Transverse colon (tissue), 4 donors: ENCODE results near the gene RGL4. TPM values are rescaled to one million over a fixed set of nuclear protein-coding genes. Genes with fewer than 3 reads are reported as not detected.

Experiments used
- DNase-seq: peaks from one replicate; pipeline ENCODE4 v3.0.0-alpha.2; 2019
- H3K27ac ChIP-seq, 4 donors: fragments of 200-600 bp; sonication (generic); 2 replicates each; pipeline ENCODE4 v1.5.1; 2016 to 2018; ENCODE audit warnings: inconsistent platforms in 4 of 4
- H3K27me3 ChIP-seq: fragments of 200-600 bp; sonication (generic); 2 replicates; pipeline ENCODE4 v1.5.1; 2017; ENCODE audit warnings: inconsistent platforms
- H3K36me3 ChIP-seq, 4 donors: fragments of 200-600 bp; sonication (generic); 2 replicates each; pipeline ENCODE4 v1.5.1; 2017 to 2019; ENCODE audit warnings: inconsistent platforms in 4 of 4
- H3K4me1 ChIP-seq, 4 donors: fragments of 200-600 bp; sonication (generic); 2 replicates each; pipeline ENCODE4 v1.5.1; 2017 to 2020; ENCODE audit warnings: inconsistent platforms in 4 of 4
- H3K4me3 ChIP-seq, 4 donors: fragments of 200-600 bp; sonication (generic); 1 replicate in 1 of 4; 2 replicates in 3 of 4; pipeline versions ENCODE4 v1.5.1 to v1.6.1; 2017 to 2019; ENCODE audit warnings: inconsistent platforms in 4 of 4
- H3K9me3 ChIP-seq, 2 donors: fragments of 200-600 bp; sonication (generic); 2 replicates each; pipeline ENCODE4 v1.5.1; 2017 to 2019; ENCODE audit warnings: inconsistent platforms in 2 of 2
- EP300 ChIP-seq: sonication (generic); formaldehyde crosslinking; IDR thresholded peaks from one replicate; pipeline ENCODE4 v1.6.1; 2017; ENCODE audit warnings: antibody characterized with exemption, low read depth
- POLR2A ChIP-seq: fragments of 450-650 bp; IDR thresholded peaks from one replicate; pipeline ENCODE4 v1.6.1; 2016; ENCODE audit warnings: antibody characterized with exemption, mild to moderate bottlenecking, moderate library complexity
- POLR2AphosphoS5 ChIP-seq, 3 donors: sonication (generic); formaldehyde crosslinking; IDR thresholded peaks; one replicate each; pipeline ENCODE4 v1.6.1; 2016; ENCODE audit warnings: antibody characterized with exemption in 3 of 3
- WGBS, 2 donors: methylation state at CpG; one replicate each; pipeline ENCODE4 v1.1.5; 2018; ENCODE audit warnings: low coverage in 1 of 2; 5-methylcytosine and 5-hydroxymethylcytosine counted together
- in situ Hi-C, 4 donors: fragments of 200-750 bp; cut with MboI; loops; one replicate each; pipeline versions ENCODE4 v1.15.0 to v1.15.1; 2017; ENCODE audit warnings: low sequenced_read_pairs in 3 of 4, low pct_ligation_motif_present in 1 of 4, low pct_unique_long_range_greater_than_20kb in 1 of 4
- intact Hi-C: fragments of 100-400 bp; cut with DNase I; formaldehyde crosslinking; loops from one replicate; pipeline ENCODE4 v1.15.1; 2023; ENCODE audit warnings: low total_unique reads
- total RNA-seq, 4 donors: library from RNA; depleted of rRNA; stranded (reverse); fragments of >200 nt; gene quantifications; one replicate each; pipeline ENCODE4 v1.1.0, GENCODE V29; 2016
- TF ChIP-seq, protein P1 (sequence below), 5 experiments: fragments of 200-600 bp in 3 of 5; fragments of 450-650 bp in 2 of 5; sonication (generic) in 3 of 5; IDR thresholded peaks; 1 replicate in 2 of 5; 2 replicates in 3 of 5; pipeline ENCODE4 v1.5.1; 2016 to 2017; ENCODE audit warnings: antibody characterized with exemption in 5 of 5, inconsistent platforms in 3 of 5, mild to moderate bottlenecking in 2 of 5, moderate library complexity in 1 of 5

Gene RGL4
- total RNA-seq, 4 donors from 2014 or later = 0.82 to 1.1 TPM; not detected in 2

DNA sequence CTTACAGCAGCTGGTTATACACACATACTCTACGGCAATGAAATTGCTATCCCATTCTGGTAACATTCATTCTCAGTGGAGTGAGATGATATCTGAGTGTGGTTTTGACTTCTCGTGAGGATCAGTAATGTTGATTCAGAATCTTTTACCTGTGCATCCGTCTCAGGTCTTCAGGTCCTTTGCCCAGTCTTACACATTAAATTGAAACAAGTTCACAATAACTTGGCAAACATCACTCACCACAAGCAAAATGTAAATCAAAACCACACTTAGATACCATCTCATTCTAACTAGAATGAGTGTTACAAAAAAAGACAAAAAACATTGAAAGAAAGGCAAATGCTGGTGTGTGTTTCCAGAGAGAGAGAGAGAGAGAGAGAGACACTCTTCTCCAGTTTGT, 14.0 kb downstream of the RGL4 start:
- Histone ChIP-seq H3K4me3 (no peak overlapping the region), H3K36me3 (peaks cover 0 to 64% (median 25%) of the 10 kb centered on the region in 4 donors), H3K4me1 (no peaks in the 10 kb centered on the region), H3K9me3 (no peaks in the 10 kb centered on the region), H3K27ac (no peak overlapping the region), H3K27me3 (no peaks in the 10 kb centered on the region)
- intact Hi-C loops (no loop called here), in situ Hi-C loops (no loop called here)
- DNase-seq = no peak
- TF ChIP-seq POLR2A (no peak), POLR2AphosphoS5 (IDR thresholded peaks at IDR 0.05) (no peak), EP300 (no peak)
- TF ChIP-seq, protein P1, sequence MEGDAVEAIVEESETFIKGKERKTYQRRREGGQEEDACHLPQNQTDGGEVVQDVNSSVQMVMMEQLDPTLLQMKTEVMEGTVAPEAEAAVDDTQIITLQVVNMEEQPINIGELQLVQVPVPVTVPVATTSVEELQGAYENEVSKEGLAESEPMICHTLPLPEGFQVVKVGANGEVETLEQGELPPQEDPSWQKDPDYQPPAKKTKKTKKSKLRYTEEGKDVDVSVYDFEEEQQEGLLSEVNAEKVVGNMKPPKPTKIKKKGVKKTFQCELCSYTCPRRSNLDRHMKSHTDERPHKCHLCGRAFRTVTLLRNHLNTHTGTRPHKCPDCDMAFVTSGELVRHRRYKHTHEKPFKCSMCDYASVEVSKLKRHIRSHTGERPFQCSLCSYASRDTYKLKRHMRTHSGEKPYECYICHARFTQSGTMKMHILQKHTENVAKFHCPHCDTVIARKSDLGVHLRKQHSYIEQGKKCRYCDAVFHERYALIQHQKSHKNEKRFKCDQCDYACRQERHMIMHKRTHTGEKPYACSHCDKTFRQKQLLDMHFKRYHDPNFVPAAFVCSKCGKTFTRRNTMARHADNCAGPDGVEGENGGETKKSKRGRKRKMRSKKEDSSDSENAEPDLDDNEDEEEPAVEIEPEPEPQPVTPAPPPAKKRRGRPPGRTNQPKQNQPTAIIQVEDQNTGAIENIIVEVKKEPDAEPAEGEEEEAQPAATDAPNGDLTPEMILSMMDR (IDR thresholded peaks at IDR 0.05) = no peak
- WGBS, 2 donors = 86 to 100% methylated on average over 2 to 3 of the region's 3 CpGs

DNA sequence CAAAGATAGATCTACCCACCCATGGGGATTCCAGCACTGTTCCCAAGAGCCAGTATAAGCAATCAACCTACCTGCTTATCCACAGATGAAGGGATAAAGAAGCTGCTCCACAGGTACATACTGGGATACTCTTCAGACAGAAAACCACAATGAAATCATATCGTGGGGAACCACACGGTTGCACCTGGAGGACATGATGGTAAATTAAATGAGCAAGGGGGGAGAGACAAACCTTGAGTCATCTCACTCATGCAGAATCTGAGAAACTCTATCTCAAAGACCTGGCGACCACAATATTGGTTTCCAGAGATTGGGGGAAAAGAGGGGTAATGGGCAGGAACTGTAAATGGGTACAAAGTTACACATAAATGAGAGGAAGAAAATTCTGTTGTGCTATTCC, 14.5 kb downstream of the RGL4 start:
- Histone ChIP-seq H3K27me3 (no peaks in the 10 kb centered on the region), H3K4me3 (no peak overlapping the region), H3K36me3 (peaks cover 0 to 61% (median 25%) of the 10 kb centered on the region in 4 donors), H3K4me1 (no peaks in the 10 kb centered on the region), H3K27ac (no peak overlapping the region), H3K9me3 (no peaks in the 10 kb centered on the region)
- intact Hi-C loops = no loop called here
- no peak for DNase-seq
- TF ChIP-seq POLR2A = no peak
- TF ChIP-seq POLR2AphosphoS5 (IDR thresholded peaks at IDR 0.05) = no peak
- no peak for TF ChIP-seq EP300
- TF ChIP-seq, protein P1 (IDR thresholded peaks at IDR 0.05) = no peak
- 78 to 90% methylated on average over 3 of the region's 3 CpGs for WGBS, 2 donors
- in situ Hi-C loops = no loop called here

DNA sequence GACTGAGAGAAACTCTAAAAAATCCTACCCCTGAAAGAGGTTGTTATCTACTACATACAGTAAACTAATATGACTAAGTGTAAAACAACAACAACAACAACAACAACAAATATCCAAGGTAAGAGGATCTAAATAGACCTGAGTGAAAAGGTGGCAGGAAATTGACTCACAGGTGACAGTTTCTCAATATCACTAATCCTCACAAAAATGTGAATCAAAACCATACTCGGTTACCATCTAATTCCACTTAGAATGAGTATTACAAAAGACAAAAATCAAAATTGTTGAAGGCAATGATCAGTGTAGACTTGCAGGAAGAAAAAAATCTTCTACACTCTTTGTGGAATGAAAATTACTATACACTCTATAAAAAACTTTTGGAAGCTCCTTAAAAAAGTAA, 17.5 kb downstream of the RGL4 start:
- no peaks in the 10 kb centered on the region for H3K4me1 ChIP-seq
- TF ChIP-seq EP300 = no peak
- no peak for TF ChIP-seq POLR2A
- TF ChIP-seq POLR2AphosphoS5 (IDR thresholded peaks at IDR 0.05) = no peak
- TF ChIP-seq, protein P1 (IDR thresholded peaks at IDR 0.05) = no peak
- H3K4me3 ChIP-seq = no peak overlapping the region
- DNase-seq = no peak
- peaks cover 0 to 59% (median 26%) of the 10 kb centered on the region in 4 donors for H3K36me3 ChIP-seq
- 69 to 84% methylated on average over 1 of the region's 1 CpG for WGBS, 2 donors
- no peak overlapping the region for H3K27ac ChIP-seq
- H3K9me3 ChIP-seq = no peaks in the 10 kb centered on the region
- intact Hi-C loops = no loop called here
- no peaks in the 10 kb centered on the region for H3K27me3 ChIP-seq
- in situ Hi-C loops = no loop called here

DNA sequence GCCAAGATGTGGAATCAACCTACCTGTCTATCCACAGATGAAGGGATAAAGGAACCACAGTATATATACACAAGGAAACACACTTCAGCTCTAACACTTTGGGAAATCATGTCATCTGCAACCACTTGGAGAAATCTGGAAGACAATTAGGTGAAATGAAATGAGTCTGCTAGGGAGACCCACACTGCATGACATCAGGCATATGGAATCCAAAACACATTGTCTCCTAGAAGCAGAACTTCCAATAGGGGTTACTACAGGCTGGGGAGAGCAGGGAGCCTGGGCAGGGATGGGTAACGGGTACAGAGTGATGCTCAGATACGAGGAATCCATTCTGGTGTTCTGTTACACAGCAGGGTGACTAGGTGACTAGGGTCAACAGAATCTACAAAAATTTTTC, 18.3 kb downstream of the RGL4 start:
- H3K27ac ChIP-seq = no peak overlapping the region
- no peak for DNase-seq
- intact Hi-C loops = no loop called here
- H3K27me3 ChIP-seq = no peaks in the 10 kb centered on the region
- no peaks in the 10 kb centered on the region for H3K4me1 ChIP-seq
- peaks cover 0 to 60% (median 26%) of the 10 kb centered on the region in 4 donors for H3K36me3 ChIP-seq
- WGBS, 2 donors = 94 to 98% methylated on average over 2 of the region's 2 CpGs
- no peaks in the 10 kb centered on the region for H3K9me3 ChIP-seq
- in situ Hi-C loops = no loop called here
- TF ChIP-seq POLR2A = no peak
- TF ChIP-seq POLR2AphosphoS5 (IDR thresholded peaks at IDR 0.05) = no peak
- no peak overlapping the region for H3K4me3 ChIP-seq

DNA sequence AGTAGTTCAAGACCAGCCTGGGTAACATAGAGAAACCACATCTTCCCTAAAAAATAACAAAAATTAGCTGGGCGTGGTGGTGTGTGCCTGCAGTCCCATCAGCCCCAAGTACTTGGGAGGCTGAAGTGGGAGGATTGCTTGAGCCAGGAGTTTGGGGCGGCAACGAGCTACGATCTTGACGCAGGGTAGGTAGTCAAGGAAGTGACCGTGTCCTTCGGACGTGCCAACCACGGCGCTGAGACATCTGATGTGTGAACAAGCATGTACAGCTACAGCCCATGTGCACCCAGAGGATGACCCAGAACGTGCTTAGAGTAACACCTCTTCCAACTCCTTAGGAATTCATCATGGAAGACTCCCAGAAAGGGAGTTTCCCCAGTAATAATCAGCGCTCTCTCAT, 21.4 kb downstream of the RGL4 start:
- Histone ChIP-seq H3K36me3 (peaks cover 0 to 41% (median 17%) of the 10 kb centered on the region in 4 donors), H3K9me3 (no peaks in the 10 kb centered on the region), H3K4me3 (no peak overlapping the region), H3K27ac (no peak overlapping the region), H3K4me1 (peaks cover 7 to 15% (median 9%) of the 10 kb centered on the region in 4 donors), H3K27me3 (no peaks in the 10 kb centered on the region)
- TF ChIP-seq, protein P1 (IDR thresholded peaks at IDR 0.05) = no peak
- TF ChIP-seq EP300 = no peak
- TF ChIP-seq POLR2AphosphoS5 (IDR thresholded peaks at IDR 0.05) = no peak
- TF ChIP-seq POLR2A = no peak
- intact Hi-C loops = no loop called here
- 94% methylated on average over 12 of the region's 12 CpGs; no CpG with 5 or more reads in 1 of the 2 donors for WGBS, 2 donors
- no peak for DNase-seq
- in situ Hi-C loops = no loop called here
